Measurements from ENCODE around the gene CD84.
A peak's percentile ranks its signal among the peaks of the same experiment; 100 is the strongest.
"Not testable (repeated sequence)": the region's sequence is repeated elsewhere in the genome, so short reads cannot be mapped to it uniquely, and the experiment has no call there.

CD84 gene

DNA sequence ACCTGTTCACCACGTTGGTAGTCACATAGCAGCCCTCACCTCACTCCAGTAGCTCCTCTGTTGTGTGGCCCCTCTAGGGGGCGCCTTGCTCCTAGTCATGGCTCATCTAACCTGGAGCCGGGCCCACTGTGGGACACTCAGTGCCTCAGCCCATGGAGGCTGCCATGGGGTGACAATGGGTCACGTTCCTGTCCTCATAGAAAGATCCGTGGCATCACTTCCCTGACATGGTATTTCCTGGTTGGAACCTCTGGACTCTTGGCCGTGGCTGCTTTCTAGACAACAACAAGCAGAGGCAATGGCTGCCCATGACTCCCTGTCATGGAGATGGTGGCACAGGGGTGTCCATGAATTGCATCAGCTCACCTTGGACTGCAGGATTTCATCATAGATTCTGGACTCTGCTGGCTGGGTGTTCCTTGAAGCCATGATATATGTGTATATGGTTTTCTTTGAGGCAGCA lies 28.7 kb downstream of the CD84 start:
- in situ Hi-C loops (cut with HindIII; ENCODE audit: low pct_ligation_motif_present, low pct_unique_long_range_greater_than_20kb, low sequenced_read_pairs): no loop called here
- no peak for DNase-seq

DNA sequence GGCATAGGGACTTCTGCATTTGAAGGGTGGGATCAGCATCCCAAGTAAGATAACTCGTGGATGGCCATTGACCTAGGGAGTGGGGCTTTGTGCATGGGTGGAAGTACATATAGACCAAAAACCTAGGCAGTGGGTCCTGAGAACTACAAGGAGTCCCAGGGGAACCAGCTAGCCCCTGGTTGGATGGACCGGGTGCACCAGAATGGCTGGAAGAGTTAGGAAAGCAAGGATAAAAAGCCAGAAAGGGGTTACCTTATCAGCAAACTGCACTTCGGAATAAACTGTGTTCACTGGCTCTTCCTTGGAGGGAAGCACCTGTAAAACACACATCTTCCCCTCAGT lies 29.7 kb downstream of the CD84 start:
- in situ Hi-C loops (cut with HindIII; ENCODE audit: low pct_ligation_motif_present, low pct_unique_long_range_greater_than_20kb, low sequenced_read_pairs): no loop called here
- DNase-seq: no peak

DNA sequence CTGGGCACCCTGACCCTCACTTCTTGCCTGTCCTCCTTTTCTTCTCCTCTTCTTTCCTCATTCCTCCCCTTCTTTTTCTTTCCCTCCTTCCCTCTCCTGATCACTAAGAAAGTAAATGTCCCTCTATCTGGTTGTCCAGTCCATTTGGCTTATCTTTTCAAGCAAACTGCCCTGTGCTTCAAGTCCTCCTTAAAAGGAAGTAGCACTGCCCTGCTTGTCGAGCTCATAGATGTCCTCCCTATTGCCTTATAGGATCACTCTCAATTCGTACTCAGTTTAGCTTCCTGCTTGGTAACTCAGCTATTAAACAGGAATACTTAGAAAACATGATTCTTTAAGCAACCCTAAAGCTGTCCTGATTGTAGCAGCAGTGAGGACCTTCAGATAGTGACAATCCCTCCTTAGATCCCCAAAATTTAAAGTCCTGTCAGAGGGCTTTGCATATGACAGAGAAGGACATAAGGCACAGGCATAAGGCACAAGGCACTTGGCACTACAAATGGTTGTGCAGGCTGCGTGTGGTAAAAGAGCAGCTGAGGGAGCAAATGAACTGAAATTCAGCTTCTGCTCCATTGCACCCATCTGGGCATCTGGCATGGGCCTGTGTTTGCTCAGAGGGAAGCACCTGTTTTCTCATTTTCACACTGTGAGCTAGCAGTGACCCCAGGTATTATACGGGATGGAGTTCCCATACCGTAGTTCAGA lies 30.2 kb downstream of the CD84 start:
- DNase-seq: no peak
- in situ Hi-C loops (cut with HindIII; ENCODE audit: low pct_ligation_motif_present, low pct_unique_long_range_greater_than_20kb, low sequenced_read_pairs): no loop called here

DNA sequence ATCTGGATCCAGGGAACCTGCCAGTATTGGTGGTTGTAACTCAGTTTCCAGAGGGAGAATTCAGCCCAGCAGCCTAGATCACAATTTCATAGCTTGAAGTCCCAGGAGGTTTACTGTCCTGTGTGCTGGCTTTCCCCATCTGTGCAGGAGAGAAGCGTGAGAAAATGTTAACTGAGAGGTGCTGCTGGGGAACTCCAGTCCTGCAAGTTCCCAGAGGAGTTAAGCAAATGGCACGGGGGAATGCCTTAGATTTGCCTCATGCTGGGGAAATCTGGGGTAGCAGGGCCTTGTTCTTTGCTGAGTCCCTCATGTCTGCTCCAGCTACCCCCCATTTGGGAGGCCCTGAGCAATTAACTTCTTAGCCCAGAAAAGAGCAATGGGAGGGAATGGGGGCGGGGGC lies 31.1 kb downstream of the CD84 start:
- in situ Hi-C loops (cut with HindIII; ENCODE audit: low pct_ligation_motif_present, low pct_unique_long_range_greater_than_20kb, low sequenced_read_pairs): no loop called here
- no peak for DNase-seq

DNA sequence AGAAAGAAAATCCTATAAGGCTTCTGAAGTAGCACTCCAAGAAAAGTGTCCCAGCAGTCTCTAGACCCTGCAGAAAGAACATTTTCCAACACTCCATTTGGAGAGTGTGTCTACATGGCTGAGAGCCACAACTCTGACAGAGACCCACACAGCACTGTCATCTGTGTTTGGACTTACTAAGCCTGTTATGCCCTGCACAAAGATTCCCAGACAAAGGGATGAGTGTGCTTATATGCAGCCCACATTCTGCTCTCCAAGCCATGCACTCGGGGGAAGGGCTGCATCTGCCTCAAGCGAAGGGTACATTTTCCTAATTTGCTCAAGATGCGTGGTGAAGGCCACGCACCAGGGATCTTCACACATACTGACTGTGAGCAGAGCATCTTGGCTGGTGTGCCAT lies 31.9 kb downstream of the CD84 start:
- DNase-seq: no peak
- in situ Hi-C loops (cut with HindIII; ENCODE audit: low pct_ligation_motif_present, low pct_unique_long_range_greater_than_20kb, low sequenced_read_pairs): no loop called here

DNA sequence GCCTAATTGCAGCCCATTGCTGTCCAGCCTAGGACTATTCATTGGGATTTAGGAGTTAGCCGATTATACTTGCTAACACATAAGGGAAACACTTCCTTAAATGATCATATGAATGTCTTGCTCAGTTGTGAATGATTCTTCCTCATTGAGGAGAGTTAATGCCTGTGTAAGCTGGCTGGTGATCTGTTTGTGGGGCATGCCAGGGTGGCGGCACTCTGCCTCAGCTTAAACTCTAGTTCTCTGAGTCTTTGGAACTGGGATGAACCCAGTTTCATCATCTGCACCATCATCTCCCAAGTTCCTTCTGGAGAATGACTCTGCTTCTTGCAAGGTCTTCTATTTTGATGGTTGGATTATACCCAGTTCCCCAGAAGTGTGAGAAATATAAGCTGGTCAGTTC lies 32.4 kb downstream of the CD84 start:
- in situ Hi-C loops (cut with HindIII; ENCODE audit: low pct_ligation_motif_present, low pct_unique_long_range_greater_than_20kb, low sequenced_read_pairs): no loop called here
- DNase-seq: no peak

DNA sequence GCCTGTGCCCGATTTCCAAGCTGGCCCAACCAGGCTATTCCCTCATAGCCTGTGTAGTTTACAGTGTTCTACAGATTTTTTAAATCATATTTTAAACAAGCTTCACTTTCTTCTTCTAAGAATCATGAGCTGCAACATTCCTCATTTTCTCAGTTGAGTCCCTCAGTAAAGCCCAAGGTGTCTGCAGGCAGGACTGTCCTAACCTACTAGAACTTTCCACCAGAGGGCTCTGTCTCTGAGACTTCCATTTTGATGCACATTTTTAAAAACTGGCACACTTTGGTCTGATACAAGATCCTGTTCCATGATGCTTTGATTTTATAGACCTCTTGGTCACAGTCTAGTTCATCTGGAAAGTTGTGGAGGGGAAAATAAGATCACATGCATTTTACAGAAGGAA lies 34.6 kb downstream of the CD84 start:
- peak; percentile 43 for DNase-seq
- in situ Hi-C loops (cut with HindIII; ENCODE audit: low pct_ligation_motif_present, low pct_unique_long_range_greater_than_20kb, low sequenced_read_pairs): no loop called here

DNA sequence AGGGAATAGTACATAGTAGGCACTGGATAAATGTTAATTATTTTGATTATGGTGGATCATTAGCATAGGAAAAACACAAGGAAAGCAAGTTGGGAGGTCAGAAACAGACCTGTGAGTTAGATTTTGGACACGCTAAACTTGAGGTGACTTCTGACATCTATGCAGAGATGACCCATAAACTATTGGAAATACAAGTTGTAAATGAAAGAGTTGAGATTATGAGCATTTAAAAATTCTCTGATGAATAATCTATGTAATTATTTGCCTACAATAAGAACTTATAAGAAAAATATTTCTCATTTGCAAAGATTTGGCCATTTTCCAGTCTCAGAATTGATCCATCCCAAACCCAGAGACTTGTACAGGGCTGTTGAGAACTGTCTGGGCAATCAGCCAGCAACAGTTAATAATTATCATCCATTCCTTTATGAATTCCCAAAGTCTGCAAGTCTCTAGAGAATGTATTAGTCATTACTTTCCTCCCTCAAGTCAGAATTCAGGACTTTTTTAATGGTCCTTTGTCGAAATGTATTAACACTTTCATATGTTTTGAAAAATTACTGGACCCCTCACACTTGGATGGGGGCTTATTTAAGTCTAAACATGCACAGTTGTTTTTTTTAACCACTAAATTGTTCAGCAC lies 36.9 kb downstream of the CD84 start:
- in situ Hi-C loops (cut with HindIII; ENCODE audit: low pct_ligation_motif_present, low pct_unique_long_range_greater_than_20kb, low sequenced_read_pairs): no loop called here
- peak; percentile 93 for DNase-seq

DNA sequence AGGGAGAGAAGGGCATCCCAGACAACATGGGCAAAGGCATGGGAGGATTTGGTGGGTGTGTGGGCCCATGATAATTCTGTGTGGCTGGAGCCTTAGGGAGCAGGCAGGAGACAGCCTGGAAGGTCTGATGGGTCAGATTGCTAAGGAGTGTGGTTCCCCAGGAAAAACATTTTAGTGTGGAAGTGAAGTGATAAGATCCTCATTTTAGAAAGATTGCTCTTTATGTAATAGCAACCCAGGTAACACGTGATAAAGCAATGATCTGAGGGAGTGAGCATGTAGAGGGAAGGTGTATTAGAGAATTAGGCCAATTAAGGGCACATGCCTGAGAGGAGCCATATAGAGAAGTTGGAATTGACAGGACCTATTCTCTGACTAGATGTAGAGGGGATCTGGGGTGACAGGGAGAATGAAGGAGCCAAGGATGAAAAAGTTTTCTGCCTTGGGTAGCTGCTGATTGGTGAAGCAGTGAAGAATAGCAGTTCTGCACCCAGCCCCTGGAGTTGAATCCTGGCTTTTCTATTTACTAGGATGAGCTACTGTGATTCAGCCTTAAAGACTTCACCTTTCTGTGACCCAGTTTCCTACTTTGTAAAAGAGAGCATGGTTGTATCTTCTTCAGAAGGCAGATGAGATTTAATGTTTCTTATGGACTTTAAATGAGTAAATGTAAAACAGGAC lies 37.5 kb downstream of the CD84 start:
- in situ Hi-C loops (cut with HindIII; ENCODE audit: low pct_ligation_motif_present, low pct_unique_long_range_greater_than_20kb, low sequenced_read_pairs): no loop called here
- DNase-seq: peak; percentile 78

DNA sequence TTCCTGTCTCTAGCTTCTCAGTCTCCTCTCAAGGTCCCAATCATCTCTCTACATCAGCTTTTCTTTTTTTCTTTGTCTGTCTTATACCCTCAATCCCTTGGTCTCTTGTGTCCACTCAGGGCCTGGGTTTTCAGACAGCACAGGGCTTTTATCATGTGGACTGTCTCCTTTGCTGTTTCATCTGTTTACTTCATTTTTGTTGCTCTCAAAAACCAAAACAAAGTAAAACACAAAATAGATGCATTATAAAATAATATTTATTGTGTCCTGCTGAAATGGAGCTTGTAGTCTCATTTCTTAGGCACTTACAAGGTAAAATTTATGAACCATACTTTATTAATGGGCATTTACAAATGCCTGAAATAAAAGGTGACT lies 38.5 kb downstream of the CD84 start:
- in situ Hi-C loops (cut with HindIII; ENCODE audit: low pct_ligation_motif_present, low pct_unique_long_range_greater_than_20kb, low sequenced_read_pairs): no loop called here
- DNase-seq: no peak

DNA sequence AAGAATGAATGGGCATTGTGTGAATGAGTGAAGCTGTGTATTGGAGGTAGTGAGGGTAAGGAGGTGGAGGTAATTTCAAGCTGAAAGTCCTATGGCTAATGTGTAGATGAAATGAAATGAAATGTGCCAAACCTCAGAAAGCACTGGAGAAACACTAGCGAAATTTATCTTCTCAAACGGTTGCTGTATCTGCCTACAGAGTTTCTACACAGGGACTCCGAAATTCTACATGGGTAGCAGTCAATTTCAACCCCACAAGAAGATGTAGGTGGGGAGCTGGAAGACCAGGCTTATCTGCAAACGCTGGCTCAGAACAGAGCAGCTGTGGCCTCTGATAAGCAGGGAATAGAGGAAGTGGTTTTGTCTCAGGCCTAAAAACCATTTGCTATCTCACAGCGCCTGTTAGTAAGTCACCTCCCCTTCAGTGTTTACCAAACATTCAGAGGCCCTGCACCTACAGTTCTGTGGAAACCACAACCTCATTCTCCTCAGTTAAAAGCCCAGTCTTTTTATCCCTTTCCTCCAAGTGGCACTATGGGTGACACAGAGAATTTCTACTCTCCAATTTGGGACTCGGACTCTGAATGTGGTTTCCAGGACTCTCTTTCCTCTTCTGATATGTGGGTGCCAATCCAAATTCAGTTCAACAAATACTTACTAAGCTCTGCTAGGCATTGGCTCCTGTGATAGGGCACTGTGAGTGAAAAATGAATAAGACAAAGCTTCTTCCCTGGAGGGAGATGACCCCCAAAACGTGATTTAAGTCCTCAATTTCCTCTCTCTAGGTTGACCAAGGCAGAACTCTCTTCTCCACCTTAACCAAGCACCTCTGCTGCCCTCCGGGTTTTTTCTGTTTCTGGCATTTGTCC lies 39.1 kb downstream of the CD84 start:
- DNase-seq: no peak
- in situ Hi-C loops (cut with HindIII; ENCODE audit: low pct_ligation_motif_present, low pct_unique_long_range_greater_than_20kb, low sequenced_read_pairs): no loop called here

DNA sequence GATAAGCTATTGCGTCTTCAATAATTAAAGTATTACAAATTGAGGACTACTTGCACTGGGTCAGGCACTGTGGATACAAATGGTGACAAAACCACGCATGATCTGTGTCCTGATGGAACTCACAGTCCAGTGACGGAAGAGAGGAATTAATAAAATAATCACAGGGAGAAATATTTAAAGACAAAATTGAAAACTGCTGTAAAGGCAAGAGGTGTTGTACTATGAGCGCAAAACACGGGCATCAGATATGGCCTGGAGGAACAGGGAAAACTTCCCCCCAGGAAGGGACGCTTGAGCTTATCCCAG lies 39.7 kb downstream of the CD84 start:
- no peak for DNase-seq
- in situ Hi-C loops (cut with HindIII; ENCODE audit: low pct_ligation_motif_present, low pct_unique_long_range_greater_than_20kb, low sequenced_read_pairs): no loop called here

DNA sequence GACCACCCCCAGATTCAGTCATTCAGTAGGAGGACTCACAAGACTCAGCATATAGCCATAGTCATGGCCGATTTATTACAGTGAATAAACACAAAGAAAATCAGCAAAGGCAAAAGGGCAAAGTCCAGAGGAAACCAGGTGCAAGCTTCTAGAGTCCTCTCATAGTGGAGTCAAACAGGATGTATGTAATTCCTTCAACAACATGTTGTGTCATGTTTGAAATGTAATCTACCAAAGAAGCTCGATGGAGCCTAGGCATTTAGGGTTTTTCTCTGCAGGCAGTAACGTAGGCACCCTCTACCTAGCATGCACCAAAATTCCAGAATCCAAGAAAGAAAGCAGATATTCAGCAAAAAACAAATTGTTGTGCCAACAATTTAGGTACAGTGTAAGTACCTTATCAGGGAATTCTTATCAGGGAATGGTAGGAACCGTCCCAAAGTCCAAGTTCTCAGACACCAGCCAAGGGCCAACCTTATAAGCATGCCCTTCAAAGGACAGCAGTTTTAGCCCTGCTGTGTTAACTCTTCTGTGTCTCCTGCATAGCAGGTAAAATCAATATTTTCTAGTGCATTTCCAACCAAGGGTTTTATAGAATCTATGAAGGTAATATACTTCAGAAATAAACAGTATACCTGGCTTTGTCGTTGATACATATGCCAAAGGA lies 40.2 kb downstream of the CD84 start:
- in situ Hi-C loops (cut with HindIII; ENCODE audit: low pct_ligation_motif_present, low pct_unique_long_range_greater_than_20kb, low sequenced_read_pairs): no loop called here
- no peak for DNase-seq

DNA sequence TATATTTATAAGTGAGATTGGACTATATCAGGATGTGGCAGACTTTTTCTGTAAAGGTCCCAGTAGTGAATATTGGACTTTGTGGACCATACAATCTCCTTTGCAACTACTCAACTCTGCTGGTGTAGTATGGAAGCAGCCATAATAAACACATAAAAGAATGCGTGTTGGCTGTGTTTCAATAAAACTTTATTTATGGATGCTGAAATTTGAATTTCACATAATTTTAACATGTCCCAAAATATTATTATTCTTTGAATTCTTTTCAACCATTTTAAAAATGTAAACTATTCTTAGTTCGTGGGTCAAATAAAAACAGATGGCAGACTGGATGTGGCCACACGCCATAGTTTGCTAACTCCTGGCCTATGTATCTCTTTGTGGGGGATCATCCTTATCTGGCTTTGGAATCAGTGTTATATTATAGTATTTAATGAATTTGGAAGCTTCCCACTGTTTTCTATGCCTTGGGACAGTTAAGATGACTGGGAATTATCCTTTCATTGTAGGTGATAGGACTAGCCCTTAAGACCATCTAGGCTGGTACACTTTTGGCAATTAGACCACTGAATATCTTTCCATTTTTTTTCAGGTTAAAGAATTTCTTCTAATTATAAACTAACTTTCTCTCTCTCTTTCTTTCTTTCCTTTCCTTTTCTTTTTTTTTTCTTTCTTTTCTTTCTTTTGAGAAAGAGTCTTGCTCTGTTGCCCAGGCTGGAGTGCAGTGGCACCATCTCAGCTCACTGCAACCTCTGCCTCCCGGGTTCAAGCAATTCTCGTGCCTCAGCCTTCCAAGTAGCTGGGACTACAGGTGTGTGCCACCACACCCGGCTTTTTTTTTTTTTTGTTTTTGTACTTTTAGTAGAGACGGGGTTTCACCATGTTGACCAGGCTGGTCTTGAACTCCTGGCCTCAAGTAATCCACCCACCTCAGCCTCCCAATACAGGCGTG lies 41.3 kb downstream of the CD84 start:
- DNase-seq: no peak
- in situ Hi-C loops (cut with HindIII; ENCODE audit: low pct_ligation_motif_present, low pct_unique_long_range_greater_than_20kb, low sequenced_read_pairs): no loop called here

DNA sequence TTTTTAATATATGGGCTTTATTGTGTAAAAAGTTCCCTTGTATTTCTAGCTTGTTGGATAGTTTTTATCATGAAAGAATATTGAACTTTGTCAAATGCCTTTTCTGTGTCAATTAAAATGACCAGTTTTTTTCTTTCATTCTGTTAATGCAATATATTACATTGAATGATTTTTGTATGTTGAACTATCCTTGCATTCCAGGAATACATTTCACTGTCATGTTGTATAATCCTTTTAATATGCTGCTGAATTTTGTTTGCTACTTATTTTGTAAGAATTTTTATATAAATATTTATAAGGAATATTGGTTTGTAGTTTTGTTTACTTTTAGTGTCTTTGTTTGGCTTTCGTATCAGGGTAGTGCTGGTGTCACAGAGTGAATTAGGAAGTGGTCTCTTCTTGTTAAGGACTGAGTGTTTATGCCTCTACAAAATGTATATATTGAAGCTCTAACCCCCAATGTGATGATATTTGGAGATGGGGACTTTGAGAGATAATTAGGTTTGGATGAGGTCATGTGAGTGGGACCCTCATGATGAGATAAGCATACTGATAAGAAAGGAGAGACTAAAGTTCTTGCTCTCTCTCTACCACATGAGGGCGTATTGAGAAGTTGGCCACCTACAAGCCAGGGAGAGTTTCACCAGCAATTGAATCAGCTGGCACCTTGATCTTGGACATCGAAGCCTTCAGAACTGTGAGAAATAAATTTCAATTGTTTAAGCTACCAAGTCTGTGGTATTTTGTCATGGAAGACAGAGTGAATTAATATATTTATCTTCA lies 44.3 kb downstream of the CD84 start:
- in situ Hi-C loops (cut with HindIII; ENCODE audit: low pct_ligation_motif_present, low pct_unique_long_range_greater_than_20kb, low sequenced_read_pairs): no loop called here
- DNase-seq: no peak

DNA sequence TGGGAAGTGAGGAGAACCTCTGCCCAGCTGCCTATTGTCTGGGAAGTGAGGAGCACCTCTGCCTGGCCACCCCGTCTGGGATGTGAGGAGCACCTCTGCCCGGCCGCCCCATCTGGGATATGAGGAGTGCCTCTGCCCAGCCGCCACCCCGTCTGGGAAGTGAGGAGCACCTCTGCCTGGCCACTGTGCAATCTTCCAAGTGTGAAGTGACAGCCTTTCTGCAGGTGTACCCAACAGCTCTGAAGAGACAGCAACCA lies 46.8 kb downstream of the CD84 start:
- in situ Hi-C loops (cut with HindIII; ENCODE audit: low pct_ligation_motif_present, low pct_unique_long_range_greater_than_20kb, low sequenced_read_pairs); DNase-seq: not testable (repeated sequence)

DNA sequence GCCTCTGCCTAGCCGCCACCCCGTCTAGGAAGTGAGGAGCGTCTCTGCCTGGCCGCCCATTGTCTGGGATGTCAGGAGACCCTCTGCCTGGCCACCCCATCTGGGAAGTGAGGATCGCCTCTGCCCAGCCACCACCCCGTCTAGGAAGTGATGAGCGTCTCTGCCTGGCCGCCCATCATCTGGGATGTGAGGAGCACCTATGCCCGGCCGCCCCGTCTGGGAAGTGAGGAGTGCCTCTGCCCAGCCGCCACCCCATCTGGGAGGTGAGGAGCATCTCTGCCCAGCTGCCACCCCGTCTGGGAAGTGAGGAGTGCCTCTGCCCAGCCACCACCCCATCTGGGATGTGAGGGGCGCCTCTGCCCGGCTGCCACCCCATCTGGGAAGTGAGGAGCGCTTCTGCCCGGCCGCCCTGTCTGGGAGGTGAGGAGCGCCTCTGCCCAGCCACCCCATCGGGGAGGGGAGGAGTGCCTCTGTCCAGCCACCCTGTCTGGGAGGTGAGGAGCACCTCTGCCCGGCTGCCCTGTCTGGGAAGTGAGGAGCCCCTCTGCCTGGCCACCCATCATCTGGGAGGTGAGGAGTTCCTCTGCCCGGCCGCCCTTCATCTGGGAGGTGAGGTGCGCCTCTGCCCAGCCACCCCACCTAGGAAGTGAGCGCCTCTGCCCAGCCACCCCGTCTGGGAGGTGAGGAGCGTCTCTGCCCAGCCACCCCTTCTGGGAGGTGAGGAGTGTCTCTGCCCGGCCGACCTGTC lies 47.3 kb downstream of the CD84 start:
- DNase-seq; in situ Hi-C loops (cut with HindIII; ENCODE audit: low pct_ligation_motif_present, low pct_unique_long_range_greater_than_20kb, low sequenced_read_pairs): not testable (repeated sequence)

Measured in ACHN (cell line).